DMS153 treated with DMSO at 0.1 percent for 48 hours (cell line): ENCODE results near the gene SULT2B1.
"Not testable (repeated sequence)": the region's sequence is repeated elsewhere in the genome, so short reads cannot be mapped to it uniquely, and the experiment has no call there.

Experiments used
- DNase-seq: peaks from one replicate; lab custom pipeline; 2025; ENCODE audit not compliant: unreplicated experiment; lab: John Stamatoyannopoulos, UW

Gene SULT2B1

DNA sequence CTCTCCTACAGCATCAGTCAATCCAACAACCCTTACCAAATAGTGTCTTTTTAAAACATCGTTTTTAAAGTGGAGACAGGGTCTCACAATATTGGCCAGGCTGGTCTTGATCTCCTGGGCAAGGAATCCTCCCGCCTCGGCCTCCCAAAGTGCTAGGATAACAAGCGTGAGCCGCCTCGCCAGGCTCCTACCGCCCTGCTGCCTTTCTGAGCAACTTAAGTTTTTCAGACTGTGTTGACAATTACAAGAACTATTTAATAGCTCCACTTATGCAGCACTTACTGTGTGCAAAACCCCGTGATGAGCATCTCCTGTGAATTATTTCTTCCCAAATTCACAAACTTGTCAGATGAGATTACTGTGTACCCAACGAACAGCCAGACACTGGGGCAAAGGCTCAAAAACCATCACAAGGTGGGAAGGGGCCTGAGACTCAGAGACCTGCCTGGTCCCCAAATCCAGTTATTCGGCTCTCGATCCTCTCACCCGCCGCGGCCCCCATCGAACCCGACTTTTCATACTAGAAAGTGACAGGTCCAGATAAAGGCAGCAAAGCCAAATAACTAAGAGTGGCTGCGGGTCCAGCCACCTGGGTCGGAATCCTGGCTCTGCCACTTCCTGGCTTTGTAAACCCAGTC lies 66.4 kb downstream of the SULT2B1 start:
- no peak for DNase-seq

- DNase-seq: peak; percentile 98
Measured at GRCh38 chr19:48618916-48619691, 67.1 kb downstream of the SULT2B1 start, which contains the start of the genes RPL18 and SPHK2. RPL18 (minus strand) TSS chr19:48619178; CDS start chr19:48619143, 35 bp downstream. SPHK2 (plus strand) TSS chr19:48619506; CDS start chr19:48620515, 1,009 bp downstream.

DNA sequence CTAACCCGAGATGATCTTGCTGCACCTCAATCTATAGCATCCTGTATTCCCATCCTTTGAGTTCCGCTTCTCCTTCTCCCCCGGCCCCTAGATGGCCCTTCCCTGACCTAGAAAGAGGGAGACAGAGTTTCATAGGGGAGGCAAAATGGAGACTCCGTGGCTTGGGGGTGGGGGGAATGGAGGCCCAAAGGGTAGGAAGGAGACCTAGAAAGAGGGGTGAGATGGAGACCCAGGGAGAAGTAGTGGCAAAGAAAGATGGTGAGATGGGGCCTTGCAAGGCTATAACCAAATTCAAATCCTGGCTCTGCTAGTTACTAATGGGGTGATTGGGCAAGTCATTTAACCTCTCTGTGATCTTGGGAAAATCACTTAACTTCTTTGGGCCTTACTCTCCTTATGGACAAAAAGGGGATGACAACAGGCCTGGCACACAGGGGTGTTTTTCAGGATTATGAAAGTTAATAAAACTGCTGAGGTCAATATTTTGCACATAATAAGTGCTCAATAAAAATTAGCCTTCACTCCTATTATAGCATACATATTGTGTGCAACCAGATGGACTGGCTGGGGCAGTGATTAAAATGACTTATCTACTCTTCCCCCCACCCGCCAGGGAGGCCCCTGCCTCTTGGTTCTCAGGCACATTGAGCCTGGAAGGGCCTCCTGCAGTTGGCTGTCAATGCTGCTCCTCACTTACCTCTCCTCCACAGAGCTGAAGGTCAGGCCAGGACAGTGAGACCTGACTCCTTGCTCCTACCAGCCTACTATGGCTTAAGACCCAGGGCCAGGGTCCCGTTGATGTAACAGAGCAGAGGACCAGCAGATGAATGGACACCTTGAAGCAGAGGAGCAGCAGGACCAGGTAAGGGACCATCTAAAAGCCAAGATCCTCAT lies 68.0 kb downstream of the SULT2B1 start:
- DNase-seq: no peak

- no peak for DNase-seq
Measured at GRCh38 chr19:48623556-48624066, 71.6 kb downstream of the SULT2B1 start.

DNA sequence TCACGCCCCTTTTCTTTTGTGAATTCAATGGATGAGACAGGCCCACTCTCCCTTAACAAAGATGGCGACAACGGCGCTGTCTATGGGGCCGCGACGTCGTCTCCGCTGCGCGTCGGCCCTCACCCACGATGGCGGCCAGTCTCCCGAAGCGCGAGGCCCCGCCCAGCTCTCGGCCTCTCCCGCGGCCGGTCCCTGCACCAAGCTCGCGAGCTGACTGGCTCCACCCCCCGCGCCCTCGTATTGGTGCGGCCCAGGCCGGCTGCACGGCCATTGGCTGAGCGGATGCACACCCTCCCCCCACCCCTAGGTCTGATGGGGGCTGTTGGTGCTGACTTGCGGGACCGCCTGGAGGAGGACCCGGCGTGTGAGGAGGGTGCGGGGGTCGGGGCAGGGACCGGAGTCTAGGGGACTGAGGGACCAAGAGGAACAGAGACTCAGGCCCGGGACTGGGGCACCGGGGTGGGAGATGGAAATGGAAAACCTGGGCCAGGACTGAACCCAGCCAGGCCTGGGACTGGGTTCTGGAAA lies 72.2 kb downstream of the SULT2B1 start:
- DNase-seq: peak; percentile 97

DNA sequence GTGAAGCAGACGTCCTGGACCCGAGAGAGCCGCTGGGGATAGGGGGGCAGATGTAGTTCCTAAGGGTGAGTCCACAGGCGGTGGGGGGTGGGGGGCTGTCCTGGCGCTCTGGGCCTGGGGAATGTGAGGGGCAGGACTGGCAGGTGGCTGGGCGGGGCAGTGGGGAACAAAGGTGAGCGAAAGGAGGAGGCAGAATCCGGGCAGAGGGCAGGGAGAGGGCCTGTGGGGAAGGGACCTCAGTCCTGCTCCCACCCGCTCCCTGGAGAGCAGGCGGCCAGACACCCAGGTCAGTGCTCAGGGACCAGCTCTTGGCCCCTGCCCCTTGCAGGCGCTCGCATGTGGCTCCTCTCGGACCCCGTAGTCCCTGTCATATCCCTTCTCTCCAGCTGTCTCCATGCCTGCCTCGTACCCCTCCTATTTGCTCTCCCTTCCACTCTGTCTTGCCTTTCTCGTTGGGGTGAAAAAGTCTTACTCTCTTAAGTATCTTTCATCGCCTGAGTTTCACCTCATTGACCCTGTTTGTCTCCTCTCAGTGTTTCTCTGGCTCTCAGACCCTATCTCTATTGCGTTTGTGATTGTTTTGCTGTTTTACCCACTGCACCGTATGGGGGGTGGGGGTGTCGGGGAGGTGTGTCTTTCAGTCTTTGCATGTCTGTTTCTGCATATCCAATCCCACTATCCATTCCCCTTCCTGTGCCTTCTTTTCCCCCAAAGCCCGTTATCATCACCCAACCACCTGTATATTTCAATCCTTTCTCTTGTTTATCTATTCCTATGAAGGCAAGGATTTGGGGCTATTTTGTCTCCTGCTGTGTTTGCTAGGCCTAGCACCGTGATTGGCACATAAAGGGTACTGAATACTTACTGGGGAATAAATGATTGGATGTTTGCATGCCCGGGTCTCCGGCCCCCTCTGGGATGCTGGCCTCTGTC lies 73.1 kb downstream of the SULT2B1 start:
- DNase-seq: no peak

DNA sequence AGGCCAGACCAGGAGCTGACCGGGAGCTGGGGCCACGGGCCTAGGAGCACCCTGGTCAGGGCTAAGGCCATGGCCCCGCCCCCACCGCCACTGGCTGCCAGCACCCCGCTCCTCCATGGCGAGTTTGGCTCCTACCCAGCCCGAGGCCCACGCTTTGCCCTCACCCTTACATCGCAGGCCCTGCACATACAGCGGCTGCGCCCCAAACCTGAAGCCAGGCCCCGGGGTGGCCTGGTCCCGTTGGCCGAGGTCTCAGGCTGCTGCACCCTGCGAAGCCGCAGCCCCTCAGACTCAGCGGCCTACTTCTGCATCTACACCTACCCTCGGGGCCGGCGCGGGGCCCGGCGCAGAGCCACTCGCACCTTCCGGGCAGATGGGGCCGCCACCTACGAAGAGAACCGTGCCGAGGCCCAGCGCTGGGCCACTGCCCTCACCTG lies 73.9 kb downstream of the SULT2B1 start:
- no peak for DNase-seq

DNA sequence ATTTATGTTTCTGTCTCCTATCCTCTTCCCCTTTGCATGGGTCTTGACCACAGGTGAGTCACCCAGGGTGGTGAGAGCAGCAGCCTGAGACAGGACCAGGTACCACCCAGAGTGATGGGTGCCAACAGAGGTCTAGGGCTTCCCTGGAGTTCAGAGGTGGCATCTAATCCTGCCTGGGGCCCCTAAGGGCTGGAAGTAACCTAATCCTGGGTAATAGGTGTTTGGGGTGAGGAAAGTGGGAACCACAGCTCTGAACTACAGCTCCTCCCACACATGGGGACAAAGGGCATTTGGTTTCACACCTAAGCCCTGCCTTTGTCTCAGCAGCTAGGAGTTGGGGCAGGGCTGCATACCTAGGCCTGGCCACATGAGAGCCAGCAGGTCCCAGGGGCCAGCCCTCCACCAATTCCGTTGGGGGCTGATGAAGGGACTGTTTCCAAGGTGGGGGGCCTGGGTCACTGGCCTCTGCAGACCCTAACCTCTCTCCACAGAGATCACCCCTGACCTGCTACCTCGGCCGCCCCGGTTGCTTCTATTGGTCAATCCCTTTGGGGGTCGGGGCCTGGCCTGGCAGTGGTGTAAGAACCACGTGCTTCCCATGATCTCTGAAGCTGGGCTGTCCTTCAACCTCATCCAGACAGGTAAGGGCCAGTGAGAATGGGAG lies 75.4 kb downstream of the SULT2B1 start:
- DNase-seq: no peak

- no peak for DNase-seq
Measured at GRCh38 chr19:48627865-48628314, 75.9 kb downstream of the SULT2B1 start.

DNA sequence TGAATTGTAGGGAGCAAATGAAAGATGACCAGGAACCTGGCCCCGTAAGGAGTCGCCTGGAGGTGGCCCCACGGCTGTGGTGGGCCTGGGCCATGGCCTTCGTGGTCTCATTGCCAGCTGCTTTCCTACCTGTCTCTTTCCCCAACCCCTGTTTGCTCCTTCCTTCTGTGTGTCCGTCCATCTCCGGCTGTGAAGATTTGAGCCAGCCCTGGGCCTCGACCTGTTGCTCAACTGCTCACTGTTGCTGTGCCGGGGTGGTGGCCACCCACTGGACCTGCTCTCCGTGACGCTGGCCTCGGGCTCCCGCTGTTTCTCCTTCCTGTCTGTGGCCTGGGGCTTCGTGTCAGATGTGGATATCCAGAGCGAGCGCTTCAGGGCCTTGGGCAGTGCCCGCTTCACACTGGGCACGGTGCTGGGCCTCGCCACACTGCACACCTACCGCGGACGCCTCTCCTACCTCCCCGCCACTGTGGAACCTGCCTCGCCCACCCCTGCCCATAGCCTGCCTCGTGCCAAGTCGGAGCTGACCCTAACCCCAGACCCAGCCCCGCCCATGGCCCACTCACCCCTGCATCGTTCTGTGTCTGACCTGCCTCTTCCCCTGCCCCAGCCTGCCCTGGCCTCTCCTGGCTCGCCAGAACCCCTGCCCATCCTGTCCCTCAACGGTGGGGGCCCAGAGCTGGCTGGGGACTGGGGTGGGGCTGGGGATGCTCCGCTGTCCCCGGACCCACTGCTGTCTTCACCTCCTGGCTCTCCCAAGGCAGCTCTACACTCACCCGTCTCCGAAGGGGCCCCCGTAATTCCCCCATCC lies 76.7 kb downstream of the SULT2B1 start:
- no peak for DNase-seq

GRCh38 chr19:48629297-48629598 lies 77.3 kb downstream of the SULT2B1 start:
- no peak for DNase-seq

GRCh38 chr19:48629599-48630295 lies 77.8 kb downstream of the SULT2B1 start:
- DNase-seq: peak; percentile 86

- no peak for DNase-seq
Measured at GRCh38 chr19:48630296-48631063, 78.5 kb downstream of the SULT2B1 start.

DNA sequence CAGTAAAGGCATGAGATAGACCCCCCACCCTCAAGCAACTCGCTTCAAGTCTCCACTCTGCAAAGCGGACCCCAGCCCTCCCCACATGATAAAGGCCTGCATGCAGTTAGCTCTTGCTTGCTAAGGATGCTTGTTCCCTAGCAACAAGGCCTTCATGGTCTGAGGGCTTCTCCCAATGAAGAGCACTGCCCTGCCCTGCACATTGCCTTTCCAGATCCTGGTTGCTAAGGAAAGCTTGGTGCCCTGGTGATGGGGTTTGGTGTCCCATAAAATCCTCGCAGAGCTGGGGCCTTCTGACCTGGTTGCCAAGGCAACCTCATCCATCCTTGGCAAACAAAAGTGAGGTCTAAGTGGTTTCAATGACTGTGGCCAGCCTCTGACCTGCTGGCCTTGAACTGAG lies 79.3 kb downstream of the SULT2B1 start:
- DNase-seq: no peak

DNA sequence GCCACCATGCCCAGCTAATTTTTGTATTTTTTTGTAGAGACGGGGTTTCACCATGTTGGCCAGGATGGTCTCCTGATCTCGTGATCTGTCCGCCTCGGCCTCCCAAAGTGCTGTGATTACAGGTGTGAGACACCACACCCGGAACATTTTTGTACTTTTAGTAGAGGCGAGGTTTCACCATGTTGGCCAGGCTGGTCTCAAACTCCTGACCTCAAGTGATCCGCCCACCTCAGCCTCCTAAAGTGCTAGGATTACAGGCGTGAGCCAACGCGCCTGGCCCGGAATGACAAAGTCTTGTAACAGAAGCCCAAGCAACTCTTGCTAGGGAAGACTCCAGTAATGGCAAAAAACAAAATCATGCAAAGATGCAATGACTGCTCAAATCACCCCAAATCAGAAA lies 80.3 kb downstream of the SULT2B1 start:
- DNase-seq: not testable (repeated sequence)

DNA sequence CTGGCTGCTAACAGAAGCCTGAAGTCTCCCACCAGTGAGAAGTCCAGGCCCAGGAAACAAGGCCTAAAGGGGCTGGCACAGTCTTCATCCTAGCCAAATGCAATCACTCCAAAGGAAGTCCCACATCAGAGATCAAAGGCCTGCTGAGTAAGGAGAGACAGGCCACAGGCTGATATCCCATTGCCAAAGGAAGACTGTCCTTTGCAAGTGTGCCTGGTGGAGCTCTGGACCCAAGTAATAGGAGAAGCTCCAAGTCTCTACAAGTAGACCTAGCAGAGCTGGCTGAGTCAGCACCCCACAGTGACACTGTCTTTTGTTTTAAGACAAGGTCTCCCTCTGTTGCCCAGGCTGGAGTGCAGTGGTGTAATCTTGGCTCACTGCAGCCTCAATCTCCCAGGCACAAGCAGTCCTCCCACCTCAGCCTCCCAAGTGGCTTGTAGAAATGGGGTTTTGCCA lies 80.7 kb downstream of the SULT2B1 start:
- no peak for DNase-seq
